Raji (cell line): Measurements from ENCODE around the gene NCOA3.

Experiments
- POLR2A ChIP-seq: IDR thresholded peaks from 2 replicates; pipeline ENCODE4 v1.6.1; 2011; ENCODE audit warnings: low read depth, low read length, control low read depth; ENCODE audit not compliant: insufficient read depth

The NCOA3 gene

DNA sequence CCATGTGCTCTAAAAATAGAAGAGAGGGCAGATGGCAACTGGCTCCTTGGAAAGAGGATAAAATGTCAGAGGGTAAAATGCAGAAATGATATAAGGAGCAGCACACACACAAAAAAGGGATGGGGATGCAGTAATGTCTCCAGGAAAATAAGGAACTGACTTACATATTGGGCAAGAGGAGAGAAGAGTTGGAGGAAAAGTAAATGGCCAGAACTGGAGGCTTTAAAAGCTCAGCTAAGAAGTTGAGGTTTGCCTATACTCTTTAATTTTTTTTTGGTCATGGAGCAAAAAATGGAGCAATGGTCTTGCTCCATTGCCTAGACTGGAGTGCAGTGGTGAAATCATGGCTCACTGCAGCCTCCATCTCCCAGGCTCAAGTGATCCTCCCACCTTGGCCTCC is 189.9 kb downstream of the NCOA3 start:
- no peak for TF ChIP-seq POLR2A

DNA sequence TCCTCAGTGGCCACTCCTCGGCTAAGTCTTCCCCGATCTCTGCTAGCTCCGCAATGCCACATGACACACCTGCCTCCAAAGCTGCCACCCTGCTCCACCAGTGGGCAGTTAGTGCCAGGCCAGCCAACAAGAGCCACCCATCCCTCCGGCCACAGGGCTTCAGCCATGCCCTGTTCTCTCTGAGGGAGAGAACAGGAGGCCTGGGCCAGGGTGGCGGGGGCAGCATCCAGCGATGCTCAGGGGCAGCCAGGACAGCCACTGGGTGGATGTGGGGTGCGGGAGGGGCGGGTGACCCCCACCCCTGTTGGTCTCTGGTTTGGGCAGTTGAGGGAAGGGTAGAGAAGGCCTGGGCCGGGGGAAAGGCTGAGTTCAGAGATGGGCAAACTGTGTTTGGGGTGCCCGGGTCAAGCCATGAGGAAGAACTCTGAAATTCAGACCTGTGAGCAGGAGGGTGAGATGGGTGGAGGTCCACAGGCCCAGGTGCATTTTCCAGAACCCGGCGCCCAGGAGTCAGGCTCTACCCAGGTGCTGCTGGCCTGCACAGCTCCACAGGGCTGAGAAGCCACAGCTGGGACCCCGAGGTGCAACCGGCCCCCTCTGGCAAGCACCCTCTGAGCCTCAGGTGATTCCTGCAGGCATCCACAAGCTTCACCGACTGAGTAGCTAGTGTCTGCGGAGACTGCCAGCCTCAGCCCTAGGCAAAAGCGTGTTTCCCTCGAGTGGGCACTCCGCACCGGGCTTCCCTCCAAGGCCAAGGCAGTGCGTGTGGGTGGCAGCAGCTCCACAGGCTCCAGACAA is 192.5 kb downstream of the NCOA3 start:
- no peak for TF ChIP-seq POLR2A

DNA sequence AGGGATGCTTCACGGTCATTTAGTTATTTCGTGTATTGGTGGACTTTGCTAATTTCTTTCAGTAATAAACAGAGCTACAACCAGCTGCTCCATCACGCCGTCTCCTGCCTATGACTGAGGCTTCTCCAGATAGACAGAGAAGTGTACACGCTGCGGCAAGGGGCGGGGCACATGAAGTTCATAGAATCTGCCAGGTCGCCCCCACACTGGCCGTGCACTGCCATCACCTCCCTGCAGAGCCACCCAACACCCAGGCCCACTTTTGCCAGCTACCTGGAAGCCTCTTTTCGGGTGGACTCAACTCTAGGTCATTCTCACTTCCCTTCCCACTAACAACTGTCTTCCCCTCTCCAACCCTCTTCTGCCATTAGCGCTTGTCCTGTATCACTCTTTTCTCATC is 195.2 kb downstream of the NCOA3 start:
- no peak for TF ChIP-seq POLR2A

DNA sequence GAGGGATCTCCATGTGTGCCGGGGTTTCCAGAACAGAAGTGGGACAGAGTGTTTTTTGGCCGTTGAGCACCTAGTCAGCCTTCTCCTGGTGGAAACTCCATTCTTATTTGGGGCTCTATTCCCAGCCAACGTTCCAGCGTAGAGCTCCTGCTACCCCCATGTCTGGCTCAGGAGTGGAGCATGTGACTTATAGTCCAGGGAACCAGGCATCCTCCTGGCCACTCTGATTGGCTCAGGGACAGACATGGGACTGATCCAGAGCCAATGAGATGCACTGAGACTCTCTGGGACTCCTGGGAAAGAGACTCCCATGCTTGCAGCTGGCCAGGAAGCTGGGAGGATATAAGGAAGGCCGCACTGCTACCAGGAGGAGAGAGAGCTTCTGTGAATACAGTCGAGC is 196.5 kb downstream of the NCOA3 start:
- no peak for TF ChIP-seq POLR2A

DNA sequence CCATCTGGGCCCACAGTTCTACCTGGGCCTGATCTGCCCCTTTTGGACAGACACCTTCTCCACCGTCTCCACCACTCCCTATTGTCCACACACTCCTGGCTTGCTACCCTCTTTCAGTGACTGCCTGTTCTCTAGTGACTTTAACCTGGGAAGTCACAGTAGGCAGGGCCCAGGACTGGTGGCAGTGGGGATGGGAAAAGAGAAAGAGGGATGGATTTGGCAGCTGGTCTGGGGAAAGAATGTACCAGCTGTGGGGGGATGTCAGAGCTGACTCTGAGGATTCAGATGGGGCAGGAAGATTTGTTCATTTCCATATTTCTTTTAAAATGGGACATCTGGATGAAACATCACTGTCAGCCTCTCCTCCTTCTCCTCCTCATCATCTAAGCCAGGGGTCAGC is 198.1 kb downstream of the NCOA3 start:
- no peak for TF ChIP-seq POLR2A

DNA sequence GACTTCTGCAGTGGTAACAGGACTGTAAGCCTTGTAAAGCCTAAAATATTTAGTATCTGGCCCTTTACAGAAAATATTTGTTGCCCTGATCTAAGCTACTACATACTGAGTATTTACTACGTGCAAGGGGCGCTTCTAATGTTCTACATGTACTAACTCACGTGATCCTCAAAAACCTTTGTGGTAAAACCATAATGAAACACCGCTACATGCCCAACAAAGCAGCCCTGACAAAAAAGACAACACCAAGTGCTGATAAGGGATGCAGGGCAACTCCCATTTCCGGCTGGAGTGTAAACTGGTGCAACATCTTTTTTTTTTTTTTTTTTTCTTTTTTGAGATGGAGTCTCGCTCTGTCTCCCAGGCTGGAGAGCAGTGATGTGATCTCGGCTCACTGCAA is 198.6 kb downstream of the NCOA3 start:
- TF ChIP-seq POLR2A: no peak

DNA sequence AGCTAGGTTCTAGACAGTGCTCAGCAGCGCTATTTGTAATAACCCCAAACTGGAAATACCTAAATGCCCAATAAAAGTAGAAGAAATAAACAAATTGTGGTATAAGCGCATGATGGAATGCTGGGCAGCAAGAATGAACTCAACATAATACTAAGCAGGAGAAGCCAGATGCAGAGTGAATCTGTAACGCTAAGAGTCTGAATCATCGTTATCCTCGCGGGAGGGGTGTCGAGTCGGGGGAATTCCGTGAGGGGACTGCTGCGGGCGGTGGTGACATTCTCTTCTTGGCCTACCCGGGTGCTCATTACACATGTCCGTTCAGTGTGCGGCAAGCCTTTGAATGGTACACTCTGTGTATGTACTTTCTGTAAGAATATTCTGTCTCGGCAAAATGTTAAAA is 199.9 kb downstream of the NCOA3 start:
- TF ChIP-seq POLR2A: no peak

DNA sequence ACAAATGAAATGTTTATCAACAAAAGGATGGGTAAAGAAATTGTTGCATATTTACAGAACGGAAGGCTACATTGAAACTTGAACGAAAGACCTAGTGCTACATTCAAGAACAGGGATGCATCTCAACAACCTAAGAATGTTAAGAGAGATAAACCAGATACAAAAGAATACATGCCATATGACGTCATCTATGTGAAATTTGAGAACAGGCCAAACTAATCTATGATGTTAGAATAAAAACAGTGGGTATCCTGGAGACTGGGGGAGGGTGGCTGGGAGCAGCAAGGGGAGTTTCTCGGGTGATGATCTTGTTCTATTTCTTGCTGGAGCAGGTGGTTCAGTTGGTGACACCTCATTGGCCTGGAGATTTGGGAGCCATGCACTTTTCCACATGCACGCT is 202.1 kb downstream of the NCOA3 start:
- no peak for TF ChIP-seq POLR2A

DNA sequence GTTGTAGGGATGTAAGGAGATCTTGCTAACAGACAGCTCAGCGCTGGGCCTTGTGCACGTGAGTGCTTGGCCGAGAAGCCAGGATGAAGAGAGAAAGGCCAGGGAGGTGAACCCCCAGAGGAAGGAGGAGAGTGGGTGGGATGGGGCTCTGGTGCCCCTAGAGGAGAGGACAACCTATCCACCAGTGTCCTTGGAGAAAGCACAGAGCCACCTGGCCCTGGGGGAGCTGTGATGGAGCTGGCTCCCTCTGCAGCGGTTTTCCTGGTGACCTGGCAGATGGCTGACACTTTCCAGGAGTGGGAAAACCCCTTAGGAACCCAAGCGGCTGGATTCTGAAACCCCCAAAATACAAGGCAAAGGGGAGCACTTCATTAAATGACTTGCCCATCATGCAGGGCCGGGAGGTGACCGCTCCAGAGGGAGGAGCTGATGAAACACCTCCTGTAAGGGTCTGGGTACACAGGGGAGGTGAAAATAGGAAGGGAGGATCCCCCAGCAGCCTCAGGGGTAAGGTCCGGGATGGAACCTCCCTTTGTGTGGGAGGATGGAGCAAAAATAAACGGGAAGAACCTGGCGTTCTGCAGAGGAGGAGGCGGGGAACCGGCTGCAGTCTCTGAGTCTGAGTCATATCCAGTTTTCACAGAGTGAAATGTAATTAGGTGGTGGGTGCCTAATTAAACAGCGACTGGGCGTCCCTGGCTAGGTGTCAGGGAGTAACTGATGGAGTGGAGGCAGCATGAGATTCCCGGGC is 203.2 kb downstream of the NCOA3 start:
- no peak for TF ChIP-seq POLR2A

DNA sequence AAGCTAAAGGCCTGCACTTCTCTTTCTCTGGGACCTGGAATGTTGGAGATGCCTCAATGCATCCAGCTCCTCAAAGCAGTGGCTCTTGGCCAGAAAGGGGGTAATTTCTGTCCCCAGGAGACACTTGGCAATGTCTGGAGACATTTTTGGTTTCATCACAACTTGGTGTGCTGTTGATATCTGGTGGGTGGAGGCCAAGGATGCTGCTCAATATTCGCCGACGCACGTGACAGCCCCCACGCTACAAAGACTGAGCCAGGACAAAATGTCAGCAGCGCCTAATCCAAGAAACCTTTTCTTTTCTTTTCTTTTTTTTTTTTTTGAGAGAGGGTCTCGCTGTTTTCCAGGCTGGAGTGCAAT is 203.8 kb downstream of the NCOA3 start:
- TF ChIP-seq POLR2A: no peak

DNA sequence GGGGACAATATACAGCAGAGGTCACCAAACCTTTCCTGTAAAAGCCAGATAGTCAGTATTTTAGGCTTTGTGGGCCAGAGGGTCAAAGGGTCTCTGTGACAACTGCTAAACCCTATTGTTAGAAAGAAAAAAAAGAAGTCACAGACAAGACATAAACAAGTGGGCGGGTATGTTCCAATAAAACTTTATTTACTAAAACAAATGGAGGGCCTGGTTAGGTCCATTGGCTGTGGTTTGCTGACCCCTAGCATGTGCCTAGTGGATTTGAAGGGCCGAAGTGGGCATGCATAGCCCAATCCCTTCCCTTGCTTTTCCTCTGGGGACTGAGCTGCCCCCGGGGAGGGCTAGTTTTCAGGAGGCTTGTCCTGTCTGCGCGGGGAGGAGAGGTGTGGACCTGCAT is 204.7 kb downstream of the NCOA3 start:
- no peak for TF ChIP-seq POLR2A
